Measurements from ENCODE around the gene MAML2.

MAML2 gene

GRCh38 chr11:96339706-96340554, 3.1 kb downstream of the MAML2 start:
- H4K91ac ChIP-seq (ENCODE audit: low read length): peak overlapping the region; percentile 64
- H3K9me3 ChIP-seq (ENCODE audit: control insufficient read depth, low read length): no peaks in the 10 kb centered on the region
- peak overlapping the region; percentile 92 for H2AK5ac ChIP-seq (ENCODE audit: low read length, severe bottlenecking)
- H2BK12ac ChIP-seq (ENCODE audit: low read length in 2 of 2): peak overlapping the region in 1 of 2 experiments; percentile 29
- no peak overlapping the region for H2BK120ac ChIP-seq (ENCODE audit: low read depth, low read length)
- H3K18ac ChIP-seq (ENCODE audit: low read depth in 1 of 2, low read length in 2 of 2): peak overlapping the region; percentile 23 to 40
- H2BK15ac ChIP-seq (ENCODE audit: low read depth, poor library complexity, severe bottlenecking): no peak overlapping the region
- peak overlapping the region; percentile 35 for H3K4me2 ChIP-seq (ENCODE audit: low read length, poor library complexity, severe bottlenecking)
- H3K4ac ChIP-seq (ENCODE audit: low read depth in 1 of 2, low read length in 2 of 2): peak overlapping the region; percentile 19 to 62
- no peak overlapping the region for H2AFZ ChIP-seq (ENCODE audit: low read depth, low read length)
- peak overlapping the region in 1 of 2 experiments; percentile 95 for H3K4me3 ChIP-seq (ENCODE audit: insufficient read depth in 1 of 2, low read depth in 1 of 2, low read length in 2 of 2)
- H3K79me1 ChIP-seq (replicated peaks; ENCODE audit: low read length, poor library complexity, severe bottlenecking): peaks cover 4% of the 10 kb centered on the region
- H3K14ac ChIP-seq (ENCODE audit: low read length in 2 of 2): peak overlapping the region in 1 of 2 experiments; percentile 25
- no peak overlapping the region for H2BK5ac ChIP-seq (ENCODE audit: low read depth, low read length, poor library complexity, severe bottlenecking)
- H3K27ac ChIP-seq (ENCODE audit: low read length, poor library complexity, severe bottlenecking): peak overlapping the region; percentile 73
- H3K36me3 ChIP-seq (ENCODE audit: control insufficient read depth in 1 of 2, insufficient read depth in 2 of 2, low read depth in 1 of 2, low read length in 2 of 2): peaks cover 0 to 9% of the 10 kb centered on the region in 2 experiments
- peak; percentile 27 for DNase-seq
- peak overlapping the region; percentile 45 for H4K8ac ChIP-seq (ENCODE audit: low read length)
- peak overlapping the region; percentile 99 for H3K9ac ChIP-seq (ENCODE audit: low read length)
- no peaks in the 10 kb centered on the region for H3K27me3 ChIP-seq (ENCODE audit: control insufficient read depth in 1 of 2, insufficient read depth in 1 of 2, low read length in 2 of 2)
- H3K23ac ChIP-seq (ENCODE audit: low read length in 2 of 2): no peak overlapping the region
- peaks cover 18% of the 10 kb centered on the region for H3K4me1 ChIP-seq (ENCODE audit: control insufficient read depth, insufficient read depth, low read depth, low read length)
- 65% methylated on average over 5 of the region's 7 CpGs for WGBS

GRCh38 chr11:96338910-96339705, 3.9 kb downstream of the MAML2 start:
- peak overlapping the region; percentile 73 for H3K27ac ChIP-seq (ENCODE audit: low read length, poor library complexity, severe bottlenecking)
- no peaks in the 10 kb centered on the region for H3K9me3 ChIP-seq (ENCODE audit: control insufficient read depth, low read length)

GRCh38 chr11:96337541-96338431, 5.2 kb downstream of the MAML2 start:
- H2BK120ac ChIP-seq (ENCODE audit: low read depth, low read length): no peak overlapping the region
- peak overlapping the region; percentile 68 for H4K91ac ChIP-seq (ENCODE audit: low read length)
- H2BK12ac ChIP-seq (ENCODE audit: low read length in 2 of 2): peak overlapping the region in 1 of 2 experiments; percentile 59
- peaks cover 4% of the 10 kb centered on the region for H3K79me1 ChIP-seq (replicated peaks; ENCODE audit: low read length, poor library complexity, severe bottlenecking)
- H2BK15ac ChIP-seq (ENCODE audit: low read depth, poor library complexity, severe bottlenecking): no peak overlapping the region
- peak overlapping the region; percentile 24 for H4K8ac ChIP-seq (ENCODE audit: low read length)
- no peaks in the 10 kb centered on the region for H3K9me3 ChIP-seq (ENCODE audit: control insufficient read depth, low read length)
- H3K23ac ChIP-seq (ENCODE audit: low read length in 2 of 2): no peak overlapping the region
- 24% methylated on average over 5 of the region's 6 CpGs for WGBS
- H2AFZ ChIP-seq (ENCODE audit: low read depth, low read length): no peak overlapping the region
- peaks cover 0 to 18% of the 10 kb centered on the region in 2 experiments for H3K36me3 ChIP-seq (ENCODE audit: control insufficient read depth in 1 of 2, insufficient read depth in 2 of 2, low read depth in 1 of 2, low read length in 2 of 2)
- H3K18ac ChIP-seq (ENCODE audit: low read depth in 1 of 2, low read length in 2 of 2): peak overlapping the region in 1 of 2 experiments; percentile 77
- no peak overlapping the region for H2AK5ac ChIP-seq (ENCODE audit: low read length, severe bottlenecking)
- DNase-seq: peak; percentile 84
- H3K4ac ChIP-seq (ENCODE audit: low read depth in 1 of 2, low read length in 2 of 2): no peak overlapping the region
- H3K4me3 ChIP-seq (ENCODE audit: insufficient read depth in 1 of 2, low read depth in 1 of 2, low read length in 2 of 2): peak overlapping the region in 1 of 2 experiments; percentile 95
- H3K27me3 ChIP-seq (ENCODE audit: control insufficient read depth in 1 of 2, insufficient read depth in 1 of 2, low read length in 2 of 2): no peaks in the 10 kb centered on the region
- H3K27ac ChIP-seq (ENCODE audit: low read length, poor library complexity, severe bottlenecking): no peak overlapping the region
- H3K4me2 ChIP-seq (ENCODE audit: low read length, poor library complexity, severe bottlenecking): no peak overlapping the region
- no peak overlapping the region for H3K14ac ChIP-seq (ENCODE audit: low read length in 2 of 2)
- H2BK5ac ChIP-seq (ENCODE audit: low read depth, low read length, poor library complexity, severe bottlenecking): no peak overlapping the region
- peak overlapping the region; percentile 99 for H3K9ac ChIP-seq (ENCODE audit: low read length)
- peaks cover 16% of the 10 kb centered on the region for H3K4me1 ChIP-seq (ENCODE audit: control insufficient read depth, insufficient read depth, low read depth, low read length)

More at GRCh38 chr11:96338910-96339705, 3.9 kb downstream of the MAML2 start:
- Histone ChIP-seq H3K23ac (ENCODE audit: low read length in 2 of 2) (peak overlapping the region in 1 of 2 experiments; percentile 66), H4K91ac (ENCODE audit: low read length) (peak overlapping the region; percentile 93), H4K8ac (ENCODE audit: low read length) (peak overlapping the region; percentile 83), H3K14ac (ENCODE audit: low read length in 2 of 2) (peak overlapping the region in 1 of 2 experiments; percentile 25), H2BK15ac (ENCODE audit: low read depth, poor library complexity, severe bottlenecking) (peak overlapping the region; percentile 85), H3K36me3 (ENCODE audit: control insufficient read depth in 1 of 2, insufficient read depth in 2 of 2, low read depth in 1 of 2, low read length in 2 of 2) (peaks cover 0 to 17% of the 10 kb centered on the region in 2 experiments), H3K9ac (ENCODE audit: low read length) (peak overlapping the region; percentile 99), H2BK120ac (ENCODE audit: low read depth, low read length) (peak overlapping the region; percentile 96), H3K4me2 (ENCODE audit: low read length, poor library complexity, severe bottlenecking) (peak overlapping the region; percentile 35), H3K79me1 (replicated peaks; ENCODE audit: low read length, poor library complexity, severe bottlenecking) (peaks cover 6% of the 10 kb centered on the region), H3K27me3 (ENCODE audit: control insufficient read depth in 1 of 2, insufficient read depth in 1 of 2, low read length in 2 of 2) (no peaks in the 10 kb centered on the region), H2BK5ac (ENCODE audit: low read depth, low read length, poor library complexity, severe bottlenecking) (peak overlapping the region; percentile 58), H2BK12ac (ENCODE audit: low read length in 2 of 2) (peak overlapping the region; percentile 29 to 75), H3K4me3 (ENCODE audit: insufficient read depth in 1 of 2, low read depth in 1 of 2, low read length in 2 of 2) (peak overlapping the region; percentile 20 to 95), H3K4me1 (ENCODE audit: control insufficient read depth, insufficient read depth, low read depth, low read length) (peaks cover 18% of the 10 kb centered on the region), H2AFZ (ENCODE audit: low read depth, low read length) (no peak overlapping the region), H3K4ac (ENCODE audit: low read depth in 1 of 2, low read length in 2 of 2) (peak overlapping the region; percentile 77 to 79), H3K18ac (ENCODE audit: low read depth in 1 of 2, low read length in 2 of 2) (peak overlapping the region; percentile 88 to 91), H2AK5ac (ENCODE audit: low read length, severe bottlenecking) (peak overlapping the region; percentile 92)
- DNase-seq: peak; percentile 80
- WGBS: 49% methylated on average over 11 of the region's 13 CpGs

Measured in mesenchymal stem cell (in vitro differentiated cells and primary cell).